GM18505 (cell line): ENCODE results near the gene LRRC71.

ENCODE experiments used
- ATAC-seq: cut with Tn5 transposase; IDR thresholded peaks from one replicate; pipeline ENCODE4 v1.9.1; 2021; ENCODE audit not compliant: unreplicated experiment
- POLR2A ChIP-seq: IDR thresholded peaks from 4 replicates; pipeline ENCODE4 v1.6.1; 2011; ENCODE audit warnings: borderline replicate concordance; ENCODE audit not compliant: insufficient read depth, insufficient read length; ENCODE audit errors: extremely low read depth

LRRC71 gene

GRCh38 chr1:156931974-156932710 lies 11.7 kb downstream of the LRRC71 start:
- ATAC-seq, result no peak
- no peak for TF ChIP-seq POLR2A

GRCh38 chr1:156933136-156933535 lies 12.7 kb downstream of the LRRC71 start:
- no peak for ATAC-seq
- TF ChIP-seq POLR2A, result no peak

- ATAC-seq, result no peak
These were observed 15.2 kb downstream of the LRRC71 start for GRCh38 chr1:156935505-156936128.

GRCh38 chr1:156936191-156936590 lies 15.8 kb downstream of the LRRC71 start:
- no peak for TF ChIP-seq POLR2A
- no peak for ATAC-seq

More at GRCh38 chr1:156935505-156936128, 15.2 kb downstream of the LRRC71 start:
- TF ChIP-seq POLR2A, result no peak

- TF ChIP-seq POLR2A, result no peak
These were observed 16.3 kb downstream of the LRRC71 start for GRCh38 chr1:156936721-156937220.

GRCh38 chr1:156937883-156938282 lies 17.5 kb downstream of the LRRC71 start:
- no peak for TF ChIP-seq POLR2A
- ATAC-seq, result no peak

More at GRCh38 chr1:156936721-156937220, 16.3 kb downstream of the LRRC71 start:
- no peak for ATAC-seq

GRCh38 chr1:156938813-156939212 lies 18.4 kb downstream of the LRRC71 start:
- TF ChIP-seq POLR2A, result no peak
- ATAC-seq, result no peak

- no peak for TF ChIP-seq POLR2A
- no peak for ATAC-seq
These were observed 19.4 kb downstream of the LRRC71 start for GRCh38 chr1:156939786-156940334.

GRCh38 chr1:156941675-156942074 lies 21.2 kb downstream of the LRRC71 start:
- ATAC-seq, result no peak

GRCh38 chr1:156942176-156942575 lies 21.7 kb downstream of the LRRC71 start:
- ATAC-seq, result no peak
- no peak for TF ChIP-seq POLR2A

More at GRCh38 chr1:156941675-156942074, 21.2 kb downstream of the LRRC71 start:
- TF ChIP-seq POLR2A, result no peak

- TF ChIP-seq POLR2A, result no peak
- no peak for ATAC-seq
These were observed 22.1 kb downstream of the LRRC71 start for GRCh38 chr1:156942576-156942975.

GRCh38 chr1:156943756-156944155 lies 23.3 kb downstream of the LRRC71 start:
- ATAC-seq, result no peak
- TF ChIP-seq POLR2A, result no peak

GRCh38 chr1:156944268-156944667 lies 23.8 kb downstream of the LRRC71 start:
- ATAC-seq, result no peak
- no peak for TF ChIP-seq POLR2A

- TF ChIP-seq POLR2A, result no peak
- no peak for ATAC-seq
These were observed 24.4 kb downstream of the LRRC71 start for GRCh38 chr1:156944848-156945247.
